Inferior parietal cortex (tissue), 1 donor: ENCODE data around the gene SLC6A17.

Experiments
- DNase-seq: peaks from one replicate; pipeline ENCODE4 v3.0.0-alpha.2; 2016; ENCODE audit errors: extremely low spot score

The SLC6A17 gene

DNA sequence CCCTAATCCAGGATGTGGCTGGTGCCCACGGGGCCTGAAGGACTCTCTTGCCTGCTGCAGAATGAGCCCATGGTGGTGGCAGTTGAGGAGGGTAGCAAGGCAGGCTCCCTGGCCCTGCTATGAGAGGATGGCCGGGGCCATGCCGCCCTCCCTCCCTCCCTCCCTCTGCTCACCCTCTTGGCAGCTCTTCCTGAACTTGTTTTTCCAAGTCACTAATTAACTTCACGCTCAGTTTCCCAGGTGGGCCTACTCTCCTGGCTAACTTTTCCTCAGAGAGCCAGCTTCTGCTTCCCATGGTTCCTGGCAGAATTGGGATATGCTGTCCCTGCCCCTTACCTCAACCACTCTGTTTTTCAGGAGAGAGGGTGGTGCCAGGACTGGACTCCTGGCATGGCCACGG, 70.0 kb downstream of the SLC6A17 start:
- no peak for DNase-seq

DNA sequence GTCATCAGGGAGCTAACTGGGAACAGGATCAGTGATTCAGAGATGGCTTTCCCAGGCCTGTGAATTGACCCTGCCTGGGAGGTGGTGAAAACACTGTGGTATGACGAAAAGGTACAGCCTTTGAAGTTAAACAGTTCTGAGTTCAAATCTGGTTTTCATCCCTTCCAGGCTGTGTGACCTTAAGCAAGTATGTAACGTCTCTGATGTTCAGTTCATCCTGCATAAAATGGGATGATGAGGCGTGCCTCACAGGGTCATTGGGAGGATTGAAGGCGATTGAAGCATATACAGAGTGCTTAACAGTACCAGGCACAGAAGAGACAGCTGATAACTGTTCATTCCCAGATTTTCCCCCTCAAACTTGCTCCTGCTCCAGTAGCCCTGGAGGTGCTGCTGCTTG, 70.8 kb downstream of the SLC6A17 start:
- DNase-seq: no peak

DNA sequence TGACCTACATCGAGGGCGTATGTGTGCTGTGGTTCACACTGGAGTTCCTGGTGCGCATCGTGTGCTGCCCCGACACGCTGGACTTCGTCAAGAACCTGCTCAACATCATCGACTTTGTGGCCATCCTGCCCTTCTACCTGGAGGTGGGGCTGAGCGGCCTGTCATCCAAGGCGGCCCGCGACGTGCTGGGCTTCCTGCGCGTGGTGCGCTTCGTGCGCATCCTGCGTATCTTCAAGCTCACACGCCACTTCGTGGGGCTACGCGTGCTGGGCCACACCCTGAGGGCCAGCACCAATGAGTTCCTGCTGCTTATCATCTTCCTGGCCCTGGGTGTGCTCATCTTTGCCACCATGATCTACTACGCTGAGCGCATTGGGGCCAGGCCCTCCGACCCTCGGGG, 72.8 kb downstream of the SLC6A17 start:
- no peak for DNase-seq

DNA sequence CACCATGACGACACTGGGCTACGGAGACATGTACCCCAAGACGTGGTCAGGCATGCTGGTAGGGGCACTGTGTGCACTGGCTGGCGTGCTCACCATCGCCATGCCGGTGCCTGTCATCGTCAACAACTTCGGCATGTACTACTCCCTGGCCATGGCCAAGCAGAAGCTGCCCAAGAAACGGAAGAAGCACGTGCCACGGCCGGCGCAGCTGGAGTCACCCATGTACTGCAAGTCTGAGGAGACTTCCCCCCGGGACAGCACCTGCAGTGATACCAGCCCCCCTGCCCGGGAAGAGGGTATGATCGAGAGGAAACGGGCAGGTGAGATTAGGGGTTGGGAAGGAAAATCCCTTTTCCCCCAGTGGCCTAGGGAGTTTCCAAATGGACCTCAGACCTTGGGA, 73.3 kb downstream of the SLC6A17 start:
- DNase-seq: no peak

DNA sequence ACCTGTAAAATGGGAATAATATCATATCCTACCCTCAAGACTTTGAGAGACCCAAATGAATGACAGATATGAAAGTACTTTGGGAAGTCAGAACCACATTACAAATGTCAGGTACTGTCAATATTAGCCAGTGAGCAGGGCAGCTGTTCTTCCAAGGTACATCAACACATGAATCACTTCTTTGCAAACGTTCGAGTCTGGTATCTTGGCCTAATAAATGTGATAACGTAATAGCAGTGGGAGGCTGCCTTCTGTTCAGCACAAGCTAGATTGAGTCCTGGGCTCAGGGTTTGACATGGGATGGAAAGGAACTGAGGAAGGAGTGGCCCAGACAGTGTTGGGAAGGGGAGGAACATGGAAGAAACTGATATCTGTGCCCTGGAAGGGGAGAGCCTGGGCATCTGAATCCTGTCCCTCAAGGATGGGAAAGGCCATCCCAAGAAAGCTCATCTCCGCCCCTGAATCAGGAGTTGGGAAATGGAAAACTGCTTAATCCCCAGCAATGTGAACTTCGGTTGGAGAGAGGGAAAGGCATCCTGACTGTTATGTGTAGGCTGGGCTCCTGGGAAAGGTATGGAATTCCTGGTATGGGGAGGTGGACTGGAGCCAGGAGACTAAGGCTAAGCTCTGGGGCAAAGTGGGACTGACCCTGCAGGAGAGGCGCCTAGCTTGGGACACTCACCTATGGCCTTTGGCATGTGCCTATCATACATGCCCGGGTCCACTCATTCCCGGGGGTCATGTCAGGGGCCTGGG, 74.1 kb downstream of the SLC6A17 start:
- DNase-seq: no peak

DNA sequence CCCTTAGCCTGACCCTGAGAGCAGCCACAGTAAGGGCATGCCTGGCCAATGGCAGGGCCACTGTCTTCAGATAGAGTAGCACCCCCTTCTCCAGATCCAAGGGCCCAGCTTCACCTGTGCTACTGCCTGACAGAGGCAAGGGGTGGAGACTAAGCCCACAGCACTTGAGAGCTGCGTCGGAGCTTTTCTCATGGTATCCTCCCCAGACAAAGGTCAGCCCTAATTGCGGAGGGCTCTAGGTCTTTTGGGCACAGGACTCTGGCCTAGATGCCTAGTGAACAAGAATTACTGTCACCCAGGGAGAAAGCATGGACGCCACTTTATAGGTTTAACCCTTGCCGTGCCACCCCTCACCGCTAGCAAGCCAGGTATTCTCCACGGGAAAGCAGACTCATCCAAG, 74.9 kb downstream of the SLC6A17 start:
- no peak for DNase-seq

DNA sequence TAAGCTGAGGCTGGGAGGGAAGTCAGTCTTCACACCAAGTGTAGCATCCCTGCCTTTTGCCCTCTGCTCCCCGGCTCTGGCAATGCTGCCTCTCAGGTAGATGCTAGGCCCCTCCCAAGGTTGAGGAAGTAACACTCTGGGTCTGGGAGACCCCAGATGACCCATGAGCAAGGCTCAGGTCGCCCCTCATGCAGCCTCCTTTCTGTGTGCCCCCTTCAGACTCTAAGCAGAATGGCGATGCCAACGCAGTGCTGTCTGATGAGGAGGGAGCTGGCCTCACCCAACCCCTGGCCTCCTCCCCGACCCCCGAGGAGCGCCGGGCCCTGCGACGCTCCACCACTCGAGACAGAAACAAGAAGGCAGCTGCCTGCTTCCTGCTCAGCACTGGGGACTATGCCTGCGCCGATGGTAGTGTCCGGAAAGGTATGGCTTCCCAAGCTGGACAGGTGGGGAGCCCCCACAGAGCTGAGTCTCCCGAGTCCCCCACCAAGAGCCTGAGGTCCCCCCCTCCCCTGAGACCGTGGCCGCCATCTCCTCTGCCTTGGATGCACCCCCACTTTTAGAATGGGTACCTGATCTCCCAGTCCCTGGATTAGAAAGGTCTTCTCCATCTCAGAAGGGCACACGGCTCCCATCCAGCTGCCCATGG, 75.6 kb downstream of the SLC6A17 start:
- no peak for DNase-seq

DNA sequence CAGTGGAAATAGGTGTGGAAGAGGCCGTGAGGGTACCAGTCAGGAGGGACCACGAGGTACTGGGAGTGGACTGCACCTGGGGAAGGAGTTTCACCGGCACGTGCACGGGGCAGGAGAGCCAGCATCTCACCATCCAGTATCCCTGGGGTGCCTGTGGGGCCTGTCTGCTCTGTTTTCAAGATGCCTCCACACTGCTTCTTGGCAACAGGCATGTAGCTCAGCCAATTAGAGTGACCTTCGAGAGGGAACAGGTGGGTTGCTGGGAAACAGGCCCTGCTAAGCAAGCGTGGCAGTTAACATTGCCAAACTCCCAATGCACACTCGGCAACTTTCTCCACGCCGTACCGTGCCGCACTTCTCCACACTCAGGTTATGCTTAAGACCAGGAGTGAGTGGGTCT, 77.5 kb downstream of the SLC6A17 start:
- no peak for DNase-seq

DNA sequence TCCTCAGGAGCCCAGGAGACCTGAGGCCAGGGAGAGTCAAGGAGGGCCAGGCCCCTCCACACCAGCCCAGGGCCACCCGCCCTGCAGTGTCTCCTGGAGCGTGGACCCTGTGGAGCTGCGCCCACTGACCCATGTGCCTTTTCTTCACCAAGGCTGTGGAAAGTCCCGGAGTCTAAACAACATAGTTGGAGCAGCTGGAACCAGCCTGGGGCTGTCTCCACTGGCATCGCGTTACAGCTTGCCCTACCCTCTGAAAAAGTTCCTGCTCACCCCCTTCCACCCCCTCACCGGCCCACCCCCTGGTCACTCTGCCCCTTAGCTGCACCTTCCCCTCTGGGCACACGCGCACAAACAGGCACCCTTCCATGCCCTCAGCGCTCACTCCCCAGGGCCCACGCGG, 78.1 kb downstream of the SLC6A17 start:
- no peak for DNase-seq

DNA sequence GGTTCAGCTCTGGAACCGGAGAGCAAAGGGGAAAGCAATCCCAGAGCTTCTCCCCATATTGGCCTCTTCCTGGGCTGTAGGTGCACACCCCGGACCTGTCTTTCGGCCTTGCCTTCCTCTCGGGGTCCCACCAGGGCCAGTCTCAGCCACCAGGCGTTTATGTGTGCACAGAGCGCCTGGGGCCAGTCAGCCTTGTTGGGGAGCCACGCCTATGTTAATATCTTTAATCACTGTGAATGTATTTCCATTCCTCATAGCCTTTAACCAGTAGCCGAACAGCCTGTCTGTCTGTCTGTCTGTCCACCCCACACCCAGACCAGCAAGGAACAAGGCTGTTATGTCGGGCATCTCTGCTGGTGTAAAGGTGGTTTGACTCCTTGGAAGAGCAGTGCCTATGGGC, 78.6 kb downstream of the SLC6A17 start:
- DNase-seq: no peak

DNA sequence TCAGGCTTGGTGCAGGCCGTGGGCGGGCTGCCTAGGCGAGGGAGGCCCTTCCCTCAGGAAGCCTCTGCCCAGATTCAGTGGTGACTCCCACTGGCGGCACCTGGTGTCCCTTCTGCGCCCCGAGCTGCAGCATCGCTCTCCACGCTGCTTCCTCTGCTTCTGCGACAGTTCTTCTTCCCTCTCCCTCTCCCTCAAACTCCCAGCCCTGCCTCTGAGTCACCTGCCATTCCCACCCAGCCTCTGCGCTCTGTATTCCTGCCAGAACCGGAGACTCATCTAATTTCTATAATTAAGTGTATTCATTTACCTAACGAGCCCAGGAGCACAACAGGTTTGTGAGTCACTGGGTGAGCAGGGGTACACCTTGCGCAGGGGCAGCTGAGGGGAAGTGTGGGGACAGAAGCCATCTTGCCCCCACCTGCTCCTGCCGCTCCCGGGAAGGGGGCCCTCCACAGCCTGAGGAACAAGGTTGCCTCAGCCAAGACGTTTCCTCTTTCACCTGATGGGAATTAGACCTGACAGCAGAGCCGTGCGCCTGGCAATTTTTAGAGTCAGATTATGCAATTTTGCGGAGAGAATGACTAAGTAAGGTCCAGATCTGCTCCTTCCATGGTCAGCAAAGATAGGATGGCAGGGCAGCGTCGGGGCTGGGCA, 79.2 kb downstream of the SLC6A17 start:
- DNase-seq: peak; percentile 15

DNA sequence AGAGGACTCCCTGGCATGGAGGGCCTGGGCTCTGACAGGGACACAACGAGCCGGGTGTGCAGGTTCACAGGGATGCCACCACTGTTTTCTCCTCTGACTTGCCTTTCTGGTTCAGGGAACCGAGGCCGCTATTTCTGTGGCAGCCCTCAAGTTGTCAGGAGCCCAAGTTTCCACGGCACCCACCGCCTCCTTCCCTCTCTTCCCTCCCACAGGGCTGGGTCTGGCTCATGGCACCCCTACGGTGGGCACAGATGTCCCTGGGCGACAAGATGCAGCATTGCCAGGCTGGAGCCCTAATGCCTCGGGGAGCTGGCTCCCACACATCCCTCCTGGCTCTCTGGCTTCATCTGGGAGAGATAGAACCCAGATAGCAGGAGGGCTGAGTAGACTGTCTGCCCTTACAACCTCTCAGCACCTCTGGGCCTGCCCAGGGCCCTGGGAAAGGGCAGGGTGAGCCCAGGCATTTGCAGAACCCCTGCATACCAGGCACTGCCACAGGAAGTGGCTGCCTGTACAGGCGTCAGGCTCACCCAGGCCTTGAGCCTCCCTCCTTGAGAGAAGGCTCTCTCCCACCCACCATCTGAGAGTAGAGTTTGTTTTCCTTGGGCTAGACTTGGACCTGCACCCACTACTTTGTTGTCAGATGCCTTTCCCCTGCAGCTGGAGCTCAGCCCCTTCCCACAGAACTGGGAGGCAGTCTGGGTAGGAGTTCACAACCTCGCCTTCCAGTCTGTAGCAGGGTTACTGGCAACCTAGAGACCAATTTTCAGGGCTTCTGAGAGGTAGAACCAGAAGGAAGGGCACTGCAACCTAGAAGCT, 80.3 kb downstream of the SLC6A17 start:
- DNase-seq: no peak

DNA sequence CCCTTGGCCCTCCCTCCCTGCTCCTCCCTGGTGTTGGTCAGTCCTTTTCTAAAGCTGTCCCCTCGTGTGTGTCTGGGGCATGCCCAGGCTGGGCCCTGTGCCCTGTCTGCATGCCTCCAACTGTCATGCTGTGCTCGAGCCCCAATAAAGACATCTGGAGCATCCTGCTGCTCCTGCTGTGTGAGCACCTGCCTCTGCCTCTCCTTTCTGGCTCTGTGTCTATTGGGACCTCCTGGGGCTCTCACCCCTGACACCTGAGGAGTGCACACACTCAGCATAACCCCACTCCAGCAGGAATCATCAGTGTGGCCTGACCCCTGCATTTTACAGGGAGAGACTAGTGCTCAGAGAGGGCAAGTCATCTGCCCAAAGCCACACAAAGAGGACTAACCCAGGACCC, 83.6 kb downstream of the SLC6A17 start:
- DNase-seq: no peak

DNA sequence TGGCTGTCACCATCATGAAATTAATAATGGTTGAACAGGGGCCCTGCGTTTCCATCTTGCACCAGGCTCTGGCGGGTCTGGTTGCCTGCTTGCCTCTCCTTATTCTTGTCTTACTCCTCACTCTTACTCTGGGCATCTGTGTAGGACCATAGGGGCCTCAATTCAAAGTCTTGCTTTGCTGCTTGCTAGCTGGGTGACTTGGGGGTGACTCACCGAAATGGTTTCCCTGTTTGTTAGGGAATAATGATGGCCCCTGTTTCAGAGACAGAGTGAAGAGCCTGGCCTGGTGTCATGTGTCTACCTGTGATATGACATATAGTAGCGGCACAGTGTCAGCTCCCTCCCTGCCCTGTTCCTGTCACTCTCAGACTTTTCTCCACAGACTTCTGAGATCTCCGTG, 84.4 kb downstream of the SLC6A17 start:
- no peak for DNase-seq

DNA sequence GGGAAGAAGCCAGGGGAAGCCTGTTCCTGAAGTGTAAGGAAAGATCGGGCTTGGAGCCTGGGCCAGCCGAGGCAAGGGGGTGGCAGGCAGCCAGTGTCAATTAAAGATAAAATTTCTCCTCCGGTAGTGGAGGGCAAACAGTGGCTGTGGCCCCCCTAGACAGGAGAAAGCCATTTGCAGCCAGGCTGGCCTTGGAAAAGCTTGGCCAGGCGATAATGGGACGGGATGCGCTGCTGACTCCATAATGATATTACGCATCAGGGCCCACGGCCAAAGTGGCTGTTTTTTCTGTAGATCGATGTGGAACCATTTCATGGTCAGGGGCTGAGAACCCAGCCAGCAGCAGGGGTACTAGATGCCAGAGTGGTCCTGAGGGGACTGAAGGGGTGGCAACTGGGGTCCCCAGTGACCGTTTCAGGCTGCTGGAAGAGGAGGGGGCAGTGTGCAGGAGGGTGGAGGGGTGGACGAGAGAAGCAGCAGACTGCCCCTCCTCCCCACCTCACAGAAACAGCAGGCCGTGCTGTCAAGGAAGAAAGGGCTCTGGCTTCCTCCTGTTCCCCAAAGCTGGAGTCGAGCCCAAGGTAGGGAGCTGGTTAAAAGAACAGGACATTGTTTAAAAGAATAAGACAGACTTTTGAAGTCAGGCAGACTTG, 85.0 kb downstream of the SLC6A17 start:
- no peak for DNase-seq

DNA sequence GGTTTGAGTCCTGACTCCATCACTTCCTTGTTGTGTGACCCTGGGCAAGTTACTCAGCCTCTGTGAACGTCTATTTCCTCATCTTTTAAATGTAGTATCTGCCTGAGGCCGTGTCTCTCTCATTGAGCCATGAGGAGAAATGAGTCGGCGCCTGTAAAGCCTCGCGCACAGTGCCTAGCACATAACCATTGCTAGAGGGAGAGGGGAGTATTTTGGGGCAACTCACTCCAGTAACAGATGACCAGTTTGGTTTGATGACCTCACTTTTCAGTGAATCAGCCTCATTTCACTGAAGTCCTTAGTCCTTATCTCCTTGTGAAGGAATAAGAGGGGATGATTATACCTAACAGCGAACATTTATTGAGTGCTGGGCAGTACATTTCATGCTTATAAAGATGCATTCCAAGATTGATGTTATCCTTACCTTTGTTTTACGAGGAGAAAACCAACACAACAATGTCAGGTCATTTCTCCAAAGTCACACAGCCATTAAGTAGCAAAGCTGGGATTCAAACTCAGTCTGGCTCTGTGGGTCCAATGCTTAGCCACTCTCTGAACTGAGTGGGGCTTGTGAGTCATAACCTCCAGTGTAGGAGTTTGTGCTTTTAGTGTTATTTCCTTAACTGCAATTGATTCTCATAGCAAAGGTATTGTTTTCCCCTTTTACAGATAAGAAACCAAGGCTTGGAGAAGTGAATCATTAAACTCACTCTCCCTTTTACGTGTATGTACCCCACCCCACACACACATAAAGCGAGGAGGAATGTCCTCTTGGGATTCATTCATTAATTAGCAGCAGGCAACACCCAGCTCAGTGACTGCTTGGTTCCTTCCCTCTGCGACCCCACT, 85.8 kb downstream of the SLC6A17 start:
- no peak for DNase-seq

DNA sequence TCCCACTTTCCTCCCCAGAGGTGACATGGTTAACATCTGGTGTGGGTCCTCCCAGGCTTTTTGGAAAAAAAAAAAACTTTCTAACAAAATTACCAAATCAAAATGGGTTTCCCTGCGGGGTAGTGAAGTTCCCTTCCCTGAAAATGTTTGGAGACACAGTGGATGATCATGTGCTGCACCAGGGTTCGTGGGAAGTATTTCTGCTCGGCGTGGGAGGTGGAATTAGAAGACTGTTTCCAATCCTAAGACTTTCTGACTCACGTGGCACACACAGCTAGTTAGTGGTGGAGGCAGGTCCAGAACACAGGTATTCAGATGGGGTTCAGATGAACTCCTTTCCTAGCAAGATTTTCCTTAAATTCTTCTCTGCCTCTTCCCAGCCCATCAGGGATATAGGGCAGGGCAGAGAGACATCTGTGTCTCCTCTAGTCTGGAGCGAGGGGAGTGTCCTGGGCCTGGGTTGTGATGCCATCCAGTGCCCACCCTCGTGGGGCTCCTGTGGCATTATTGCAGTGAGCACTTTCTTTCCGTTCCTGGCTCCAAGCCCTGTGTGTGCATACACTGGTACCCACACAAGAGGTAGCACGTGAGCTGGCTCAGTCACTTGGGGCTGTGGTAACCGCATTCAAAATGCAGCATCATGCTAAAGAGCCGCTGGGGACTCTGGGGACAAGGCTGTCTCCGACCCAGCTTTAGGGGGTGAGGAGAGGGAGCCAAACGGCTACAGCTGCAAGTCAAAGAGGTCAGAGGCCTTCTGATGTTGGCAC, 87.3 kb downstream of the SLC6A17 start:
- peak; percentile 24 for DNase-seq

DNA sequence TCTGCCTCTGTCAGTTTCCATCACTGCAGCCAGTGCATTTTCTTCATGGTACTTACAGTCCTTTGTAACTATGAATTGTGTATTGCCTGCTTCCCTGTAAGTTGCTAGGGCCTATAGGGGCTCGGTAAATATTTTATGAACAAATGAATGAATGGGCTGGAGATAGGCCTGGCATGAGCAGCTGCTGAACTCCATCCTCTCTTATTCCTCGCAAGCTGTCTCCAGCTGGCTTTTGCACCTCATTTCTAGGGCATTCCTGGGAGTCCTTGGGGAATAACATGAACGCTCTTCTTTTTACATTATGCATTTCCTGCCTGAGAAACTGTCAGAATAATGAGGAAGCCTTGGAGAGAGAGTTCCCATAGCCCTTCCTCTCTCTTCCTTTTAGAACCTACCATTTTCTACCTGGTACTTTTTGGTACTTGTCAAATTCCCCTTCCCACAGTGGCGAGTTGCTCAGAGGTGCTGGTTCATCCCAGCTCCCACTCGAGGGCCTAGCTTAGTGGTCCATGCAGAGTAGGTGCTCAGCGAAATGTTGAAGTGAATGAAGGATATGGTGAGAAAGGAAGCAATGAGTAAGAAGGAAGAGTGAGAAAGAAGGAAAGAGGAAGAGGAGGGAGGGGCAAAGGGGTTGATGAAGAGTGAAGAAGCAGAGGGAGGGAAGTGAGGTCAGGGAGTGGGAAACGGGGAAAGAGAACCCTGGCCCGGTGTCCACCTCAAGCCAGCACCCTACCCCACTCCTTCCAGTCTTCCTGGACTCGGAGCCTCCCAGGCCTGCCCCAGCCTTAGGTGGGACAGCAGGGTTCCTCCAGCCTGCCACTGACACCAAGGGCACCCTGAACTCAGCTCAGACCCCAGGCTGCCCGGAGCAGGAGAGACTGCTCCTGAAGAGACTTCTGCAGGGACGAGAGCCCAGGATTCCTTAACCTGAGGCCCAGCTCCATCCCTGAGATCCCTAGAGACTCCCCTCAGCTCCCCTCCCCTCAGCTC, 89.4 kb downstream of the SLC6A17 start:
- no peak for DNase-seq
